NCI-H774 (cell line): ENCODE results near the gene LYZL1.
"Not testable (repeated sequence)": the region's sequence is repeated elsewhere in the genome, so short reads cannot be mapped to it uniquely, and the experiment has no call there.

Source experiments
- DNase-seq: peaks from one replicate; lab custom pipeline; 2025; lab: John Stamatoyannopoulos, UW

Gene LYZL1

GRCh38 chr10:29288906-29289305 lies at the start of gene LYZL1:
Gene LYZL1, plus strand, starts transcription at chr10:29289070. Its CDS starts 2,798 bp downstream, at chr10:29291868.
- not testable (repeated sequence) for DNase-seq

- no peak for DNase-seq
Observed at GRCh38 chr10:29239569-29240472, 49.0 kb upstream of the LYZL1 start.

GRCh38 chr10:29240986-29241660 lies 47.7 kb upstream of the LYZL1 start:
- DNase-seq: no peak

DNA sequence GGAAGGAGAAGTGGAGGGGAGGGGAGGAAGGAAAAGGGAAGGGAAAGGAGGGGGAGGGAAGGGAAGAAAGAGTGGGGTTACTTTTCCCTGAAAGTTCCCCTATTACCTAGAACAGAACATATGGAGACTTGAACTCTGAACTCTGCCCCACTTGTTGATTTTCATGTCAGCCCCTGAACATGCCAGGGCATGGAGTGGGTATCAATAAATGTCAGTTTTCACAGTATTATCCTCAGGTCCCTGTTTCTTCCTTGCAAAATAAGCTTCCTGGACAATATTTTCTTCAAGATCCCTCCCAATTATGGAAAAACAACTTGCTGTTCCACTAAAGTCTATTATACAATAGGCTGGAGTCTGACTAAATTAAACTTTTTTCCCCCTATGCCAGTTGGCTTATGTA lies 46.9 kb upstream of the LYZL1 start:
- DNase-seq: no peak

- no peak for DNase-seq
Observed at GRCh38 chr10:29243066-29243465, 45.8 kb upstream of the LYZL1 start.

GRCh38 chr10:29243750-29244149 lies 45.1 kb upstream of the LYZL1 start:
- DNase-seq: no peak

DNA sequence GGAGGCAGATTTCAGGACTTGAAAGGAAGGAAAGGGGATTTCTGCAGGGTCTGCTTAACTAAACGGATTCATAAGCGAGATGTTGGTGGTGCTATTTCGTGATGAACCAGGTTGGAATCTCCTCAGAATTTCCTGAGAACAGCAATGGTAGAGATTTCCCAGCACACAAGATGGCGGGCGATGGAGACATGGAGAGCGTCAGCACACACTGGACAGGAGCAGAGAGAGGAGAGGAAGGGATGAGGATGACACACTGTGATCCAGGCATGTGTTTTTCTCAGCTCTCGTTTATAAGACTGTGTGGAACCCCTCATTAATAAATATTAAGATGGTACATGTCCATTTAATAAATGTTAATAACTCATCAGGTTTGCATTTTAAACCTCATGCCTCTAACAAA lies 43.9 kb upstream of the LYZL1 start:
- no peak for DNase-seq

- no peak for DNase-seq
Observed at GRCh38 chr10:29245476-29245875, 43.4 kb upstream of the LYZL1 start.

GRCh38 chr10:29246449-29246848 lies 42.4 kb upstream of the LYZL1 start:
- no peak for DNase-seq

DNA sequence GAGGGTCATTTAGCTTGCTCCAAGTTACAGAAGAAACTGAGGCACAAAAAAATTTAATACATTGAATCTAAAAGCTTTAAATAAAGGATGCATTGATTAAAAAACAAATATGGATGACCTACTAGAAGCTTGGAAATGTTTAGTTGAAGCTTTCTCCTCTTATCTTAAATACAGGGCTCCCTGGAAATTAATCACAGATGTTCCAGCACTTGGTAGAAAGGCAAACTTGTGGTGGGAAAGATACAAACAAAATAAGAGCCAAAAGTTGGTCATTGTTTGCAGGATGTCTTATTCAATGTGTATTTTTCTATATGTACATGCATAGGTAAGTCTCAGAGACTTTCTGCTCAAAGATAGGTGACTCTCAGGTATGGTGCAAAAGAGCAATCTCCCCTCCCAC lies 40.7 kb upstream of the LYZL1 start:
- DNase-seq: no peak

GRCh38 chr10:29249018-29249417 lies 39.9 kb upstream of the LYZL1 start:
- DNase-seq: no peak

DNA sequence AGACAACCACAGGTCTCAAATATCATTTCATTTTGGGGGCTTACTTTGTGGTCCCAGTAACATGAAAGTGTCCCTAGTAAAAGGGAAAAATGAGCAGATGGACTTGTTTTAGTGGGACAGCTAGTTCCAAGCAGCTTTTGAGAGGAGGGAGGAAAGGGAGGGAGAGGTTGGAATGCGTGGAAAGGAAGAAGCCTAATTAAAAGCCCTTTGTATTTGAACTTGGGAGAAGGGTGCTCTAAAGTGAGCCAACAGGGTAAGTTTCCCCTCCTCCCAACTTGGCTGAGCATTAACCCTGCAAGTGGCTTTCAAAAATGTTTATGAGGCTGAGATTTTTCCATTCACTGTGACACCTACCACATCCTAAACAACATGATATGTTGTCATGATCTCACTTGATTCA lies 38.8 kb upstream of the LYZL1 start:
- no peak for DNase-seq

GRCh38 chr10:29252811-29253689 lies 35.8 kb upstream of the LYZL1 start:
- no peak for DNase-seq

DNA sequence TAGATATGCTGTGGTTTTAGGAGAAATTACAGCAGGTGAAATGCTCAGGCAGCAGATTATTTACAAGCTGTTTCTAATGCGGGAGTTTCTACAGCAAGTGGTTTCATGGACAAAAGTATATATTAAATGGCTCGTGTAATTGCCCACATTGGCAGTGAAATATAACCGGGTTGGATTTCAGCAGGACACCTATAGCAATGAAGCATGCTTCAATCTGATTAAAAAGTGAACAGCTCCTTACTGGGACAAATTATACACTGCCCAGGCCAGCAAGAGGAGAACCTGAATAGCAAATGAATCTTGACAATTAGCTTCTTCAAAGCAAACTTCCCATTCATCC lies 35.2 kb upstream of the LYZL1 start:
- DNase-seq: no peak

DNA sequence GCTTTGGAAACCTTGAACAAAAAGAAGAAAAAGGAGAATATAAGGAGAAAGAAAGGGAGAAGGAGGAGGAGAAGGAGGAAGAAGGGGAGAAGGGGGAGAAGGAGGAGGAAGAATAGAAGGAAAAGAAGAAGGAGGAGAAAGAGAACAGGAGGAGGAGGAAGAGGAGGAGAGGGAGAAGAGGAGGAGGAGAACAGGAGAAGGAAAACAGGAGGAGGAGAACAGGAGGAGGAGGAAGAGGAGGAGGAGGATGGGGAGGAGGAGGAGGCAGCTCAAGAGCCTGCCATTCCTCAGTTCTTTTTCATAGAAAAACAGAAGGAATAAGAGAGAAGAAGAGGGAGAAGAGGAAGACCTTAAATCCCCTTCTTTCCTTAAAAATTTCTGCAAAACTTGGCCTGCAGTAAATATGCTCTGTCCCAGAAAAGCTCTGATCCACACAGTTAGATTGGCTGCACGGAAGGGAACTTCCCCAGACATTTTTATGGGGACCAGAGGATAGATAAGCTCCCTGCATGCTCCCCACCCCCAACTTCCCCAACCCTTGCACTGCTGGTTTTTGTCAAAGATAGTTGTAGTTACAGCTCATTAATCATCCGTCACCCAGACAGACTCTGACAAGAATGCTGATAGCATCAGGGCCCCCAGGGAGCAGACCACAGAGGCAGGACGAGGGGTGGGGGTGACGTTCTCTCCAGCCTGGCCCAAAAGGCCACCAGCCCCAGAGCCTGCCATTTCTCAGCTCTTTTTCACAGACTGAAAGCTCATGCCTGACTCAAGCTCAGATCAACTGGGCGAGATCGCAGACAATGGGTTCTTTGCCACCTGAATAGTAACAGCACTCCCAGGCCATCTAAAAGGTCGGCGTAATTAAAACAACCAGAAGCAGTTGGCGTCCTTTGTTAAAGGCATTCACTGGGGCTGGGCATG lies 34.5 kb upstream of the LYZL1 start:
- DNase-seq: no peak

GRCh38 chr10:29255104-29255503 lies 33.8 kb upstream of the LYZL1 start:
- DNase-seq: no peak

DNA sequence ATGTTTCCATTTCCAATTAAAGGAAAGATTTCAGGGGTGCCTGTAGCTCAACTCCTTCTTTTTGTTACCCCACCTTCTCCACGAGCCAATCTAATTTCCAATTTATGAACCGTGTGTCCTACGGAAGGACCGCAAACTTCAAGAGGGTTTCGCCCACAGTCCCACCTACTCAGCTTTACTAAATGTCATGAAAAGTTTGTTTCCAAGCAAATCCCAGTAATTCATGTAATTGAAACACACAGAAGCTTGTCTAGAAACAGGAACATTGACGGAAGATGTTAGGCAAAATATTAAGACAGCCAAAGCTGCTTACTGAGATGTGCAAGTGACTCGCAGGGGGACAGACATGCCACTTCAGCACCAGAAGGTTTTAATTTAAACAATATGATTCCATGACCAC lies 32.9 kb upstream of the LYZL1 start:
- DNase-seq: no peak

GRCh38 chr10:29256586-29256985 lies 32.3 kb upstream of the LYZL1 start:
- DNase-seq: no peak

- DNase-seq: no peak
Observed at GRCh38 chr10:29257106-29257783, 31.6 kb upstream of the LYZL1 start.

DNA sequence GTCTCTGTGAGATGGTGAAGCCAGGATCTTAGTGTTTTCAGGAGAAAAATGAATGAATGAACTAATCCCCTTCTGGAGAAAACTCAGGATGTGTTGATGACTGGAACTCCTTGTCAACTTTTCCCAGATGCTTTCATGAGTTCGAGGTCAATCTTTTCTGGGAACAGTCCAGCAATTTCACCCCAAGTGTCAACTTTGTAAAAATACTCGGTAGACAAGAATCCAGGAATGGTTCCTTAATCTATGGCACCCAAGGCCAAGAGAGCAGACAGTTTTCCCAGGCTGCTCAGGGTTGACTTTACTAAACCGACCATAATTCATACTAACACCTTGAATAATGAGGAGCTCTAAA lies 31.1 kb upstream of the LYZL1 start:
- no peak for DNase-seq

DNA sequence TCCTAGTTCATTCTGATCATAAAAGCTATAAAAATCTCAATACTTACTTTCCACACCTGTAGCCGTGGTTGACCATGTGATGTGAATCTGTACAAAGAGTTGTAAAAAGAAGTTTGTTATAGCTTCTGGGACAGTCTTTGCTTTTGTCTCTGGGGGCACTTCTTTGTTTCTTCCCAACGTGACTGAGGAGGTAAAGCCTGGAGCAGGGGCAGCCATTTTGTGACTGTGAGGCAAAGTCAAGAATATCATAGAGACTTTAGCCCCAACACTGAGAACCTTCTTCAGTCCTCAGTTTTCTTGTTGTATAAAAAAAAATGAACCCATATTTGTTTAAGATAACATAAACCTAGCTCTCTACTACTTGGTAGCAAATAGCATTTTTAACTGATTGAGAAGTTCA lies 29.4 kb upstream of the LYZL1 start:
- no peak for DNase-seq
